ENCODE data around the gene SDK1.

The SDK1 gene

GRCh38 chr7:4037308-4037707, 736.3 kb downstream of the SDK1 start:
- TF ChIP-seq ARNT (IDR thresholded peaks at IDR 0.05): no peak
- no peak for TF ChIP-seq FOXK2 (IDR thresholded peaks at IDR 0.05)
- TF ChIP-seq HDGF (IDR thresholded peaks at IDR 0.05; ENCODE audit: borderline replicate concordance): no peak
- no peak for TF ChIP-seq LEF1 (IDR thresholded peaks at IDR 0.05; ENCODE audit: borderline replicate concordance)
- no peak for TF ChIP-seq NFRKB (IDR thresholded peaks at IDR 0.05)
- TF ChIP-seq, protein P1, sequence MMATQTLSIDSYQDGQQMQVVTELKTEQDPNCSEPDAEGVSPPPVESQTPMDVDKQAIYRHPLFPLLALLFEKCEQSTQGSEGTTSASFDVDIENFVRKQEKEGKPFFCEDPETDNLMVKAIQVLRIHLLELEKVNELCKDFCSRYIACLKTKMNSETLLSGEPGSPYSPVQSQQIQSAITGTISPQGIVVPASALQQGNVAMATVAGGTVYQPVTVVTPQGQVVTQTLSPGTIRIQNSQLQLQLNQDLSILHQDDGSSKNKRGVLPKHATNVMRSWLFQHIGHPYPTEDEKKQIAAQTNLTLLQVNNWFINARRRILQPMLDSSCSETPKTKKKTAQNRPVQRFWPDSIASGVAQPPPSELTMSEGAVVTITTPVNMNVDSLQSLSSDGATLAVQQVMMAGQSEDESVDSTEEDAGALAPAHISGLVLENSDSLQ (IDR thresholded peaks at IDR 0.05): no peak
- TF ChIP-seq SUZ12 (IDR thresholded peaks at IDR 0.05): no peak
- no peak for TF ChIP-seq SP1 (IDR thresholded peaks at IDR 0.05)
- TF ChIP-seq BHLHE40 (IDR thresholded peaks at IDR 0.05; ENCODE audit: borderline replicate concordance): no peak
- DNase-seq (ENCODE audit: extremely low spot score): no peak
- CTCF ChIA-PET: no interaction called here
- POLR2A ChIA-PET: no interaction called here

DNA sequence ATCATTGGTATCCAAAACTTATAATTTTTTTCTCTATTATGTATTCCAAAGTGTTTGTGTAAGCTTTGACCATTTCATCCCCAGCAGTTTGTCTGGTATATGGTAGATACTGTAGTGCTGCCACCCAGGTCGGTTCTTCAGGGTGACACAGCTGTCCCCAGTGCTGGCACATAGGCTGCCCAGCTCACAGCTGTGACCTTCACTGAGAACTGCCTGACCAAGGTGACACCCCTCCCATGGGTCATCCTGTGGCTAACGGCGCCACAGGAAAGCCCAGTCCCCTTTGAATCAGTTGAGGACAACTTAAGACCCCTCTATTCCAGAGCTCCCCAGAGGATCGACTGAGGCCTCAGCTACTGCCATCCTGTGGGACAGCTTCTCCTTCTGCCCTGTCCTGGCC, 736.8 kb downstream of the SDK1 start:
- ChIA-PET POLR2A (no interaction called here), CTCF (no interaction called here)
- no peak for DNase-seq (ENCODE audit: extremely low spot score)
- TF ChIP-seq L3MBTL2 (conservative IDR thresholded peaks at IDR 0.05) (no peak), ELF4 (IDR thresholded peaks at IDR 0.05) (no peak), NFRKB (IDR thresholded peaks at IDR 0.05) (no peak), SP1 (IDR thresholded peaks at IDR 0.05) (no peak), CTBP1 (IDR thresholded peaks at IDR 0.05; ENCODE audit: borderline replicate concordance) (no peak), SUZ12 (IDR thresholded peaks at IDR 0.05) (no peak)

- TF ChIP-seq SP1 (IDR thresholded peaks at IDR 0.05): no peak
- TF ChIP-seq SUZ12 (IDR thresholded peaks at IDR 0.05): no peak
- no peak for TF ChIP-seq BHLHE40 (IDR thresholded peaks at IDR 0.05; ENCODE audit: borderline replicate concordance)
- no peak for TF ChIP-seq HDGF (IDR thresholded peaks at IDR 0.05; ENCODE audit: borderline replicate concordance)
- no peak for TF ChIP-seq FOXA1 (IDR thresholded peaks at IDR 0.05)
- no peak for TF ChIP-seq ELF4 (IDR thresholded peaks at IDR 0.05)
- TF ChIP-seq L3MBTL2 (conservative IDR thresholded peaks at IDR 0.05): no peak
- no peak for TF ChIP-seq NFRKB (IDR thresholded peaks at IDR 0.05)
- TF ChIP-seq, protein P1 (IDR thresholded peaks at IDR 0.05): no peak
- no peak for TF ChIP-seq TARDBP (IDR thresholded peaks at IDR 0.05)
- TF ChIP-seq FOXK2 (IDR thresholded peaks at IDR 0.05): no peak
- TF ChIP-seq ARNT (IDR thresholded peaks at IDR 0.05): no peak
- no peak for TF ChIP-seq CTBP1 (IDR thresholded peaks at IDR 0.05; ENCODE audit: borderline replicate concordance)
- TF ChIP-seq LEF1 (IDR thresholded peaks at IDR 0.05; ENCODE audit: borderline replicate concordance): no peak
- TF ChIP-seq FOXM1 (IDR thresholded peaks at IDR 0.05; ENCODE audit: borderline replicate concordance): no peak
- no peak for TF ChIP-seq ZNF384 (IDR thresholded peaks at IDR 0.05)
- POLR2A ChIA-PET: no interaction called here
- DNase-seq (ENCODE audit: extremely low spot score): no peak
- CTCF ChIA-PET: no interaction called here
Measured at GRCh38 chr7:4040109-4040928, 739.3 kb downstream of the SDK1 start.

DNA sequence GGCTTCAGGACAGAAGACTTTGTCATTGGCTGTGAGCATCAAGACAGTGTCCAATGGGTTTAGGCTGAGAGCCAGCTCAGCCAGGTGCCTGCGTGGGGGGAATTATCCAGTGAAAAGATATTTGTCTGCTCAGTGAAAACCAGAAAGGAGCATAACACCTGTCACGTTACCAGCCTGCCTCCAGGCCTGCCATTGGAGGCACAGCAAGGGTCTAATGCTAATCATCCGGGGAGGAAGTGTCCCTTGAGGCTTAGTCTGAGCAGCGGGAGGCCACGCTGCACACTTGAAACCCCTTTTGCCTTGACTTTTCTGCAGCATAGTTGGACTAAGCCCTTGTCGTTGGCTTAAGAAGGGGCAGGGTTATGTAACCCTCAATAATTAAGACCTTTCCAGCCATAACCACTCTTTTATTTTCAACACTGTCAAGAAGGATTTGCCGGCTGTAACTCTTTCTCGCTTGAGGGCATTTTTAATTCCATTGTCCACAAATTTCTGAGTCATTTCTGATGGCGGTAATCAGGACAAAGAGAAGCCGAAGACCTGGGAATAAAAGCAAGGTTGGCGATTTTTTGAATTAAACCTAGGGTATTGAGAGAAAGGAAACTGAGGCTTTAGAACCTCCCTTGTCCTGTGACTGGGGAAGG, 741.5 kb downstream of the SDK1 start:
- TF ChIP-seq ZNF384 (IDR thresholded peaks at IDR 0.05) (no peak), NFRKB (IDR thresholded peaks at IDR 0.05) (no peak), L3MBTL2 (conservative IDR thresholded peaks at IDR 0.05) (no peak)
- ChIA-PET POLR2A (interaction anchor here (0.5 kb wide), 1 partner anchor 254 kb away, joined by 4 read pairs; no protein-coding TSS in a partner anchor), CTCF (no interaction called here)
- no peak for DNase-seq (ENCODE audit: extremely low spot score)

DNA sequence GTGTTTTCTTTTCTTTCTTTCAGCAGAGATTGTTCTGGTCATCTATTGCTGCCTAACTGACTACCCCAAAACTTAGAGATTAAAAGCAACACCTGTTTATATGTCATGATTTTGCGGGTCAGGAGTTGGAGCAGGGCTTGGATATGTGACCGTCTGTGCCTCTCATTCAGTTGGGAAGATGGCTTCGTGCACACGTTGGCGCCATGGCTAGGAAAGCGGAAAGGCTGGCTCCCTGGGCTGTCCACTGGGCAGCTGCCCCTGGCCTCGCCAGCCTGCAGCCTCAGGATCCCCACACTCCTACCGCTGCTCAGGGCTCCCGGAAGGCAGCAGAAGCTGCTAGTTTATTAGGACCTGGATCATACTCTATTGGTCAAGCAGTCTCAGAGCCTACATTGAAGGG, 742.9 kb downstream of the SDK1 start:
- ChIA-PET CTCF (no interaction called here), POLR2A (no interaction called here)
- DNase-seq (ENCODE audit: extremely low spot score): no peak
- no peak for TF ChIP-seq SUZ12 (IDR thresholded peaks at IDR 0.05)
- no peak for TF ChIP-seq FOXM1 (IDR thresholded peaks at IDR 0.05; ENCODE audit: borderline replicate concordance)
- no peak for TF ChIP-seq LEF1 (IDR thresholded peaks at IDR 0.05; ENCODE audit: borderline replicate concordance)
- TF ChIP-seq SP1 (IDR thresholded peaks at IDR 0.05): no peak
- TF ChIP-seq FOXK2 (IDR thresholded peaks at IDR 0.05): no peak
- no peak for TF ChIP-seq FOXA1 (IDR thresholded peaks at IDR 0.05)
- no peak for TF ChIP-seq ELF4 (IDR thresholded peaks at IDR 0.05)
- TF ChIP-seq ARNT (IDR thresholded peaks at IDR 0.05): no peak
- TF ChIP-seq NFRKB (IDR thresholded peaks at IDR 0.05): no peak
- no peak for TF ChIP-seq L3MBTL2 (conservative IDR thresholded peaks at IDR 0.05)
- TF ChIP-seq, protein P1 (IDR thresholded peaks at IDR 0.05): no peak
- TF ChIP-seq TARDBP (IDR thresholded peaks at IDR 0.05): no peak
- TF ChIP-seq BHLHE40 (IDR thresholded peaks at IDR 0.05; ENCODE audit: borderline replicate concordance): no peak
- no peak for TF ChIP-seq ZNF384 (IDR thresholded peaks at IDR 0.05)

GRCh38 chr7:4045450-4045849, 744.4 kb downstream of the SDK1 start:
- no peak for DNase-seq (ENCODE audit: extremely low spot score)
- ChIA-PET CTCF (no interaction called here), POLR2A (no interaction called here)
- TF ChIP-seq SUZ12 (IDR thresholded peaks at IDR 0.05) (no peak), BHLHE40 (IDR thresholded peaks at IDR 0.05; ENCODE audit: borderline replicate concordance) (no peak), NFRKB (IDR thresholded peaks at IDR 0.05) (no peak)
